HG03095 (cell line): ENCODE measurements around the gene LGALS3.
A peak's percentile ranks its signal among the peaks of the same experiment; 100 is the strongest.

Experiments
- ATAC-seq: cut with Tn5 transposase; IDR thresholded peaks from one replicate; pipeline ENCODE4 v1.9.1; 2021; ENCODE audit warnings: moderate library complexity; ENCODE audit not compliant: unreplicated experiment

LGALS3 gene

GRCh38 chr14:55180434-55180833, 51.4 kb downstream of the LGALS3 start:
- peak; percentile 62 for ATAC-seq

- no peak for ATAC-seq
These were observed 59.7 kb downstream of the LGALS3 start for GRCh38 chr14:55188686-55189295.

- ATAC-seq = no peak
These were observed 61.8 kb downstream of the LGALS3 start for GRCh38 chr14:55190906-55191202.

- peak; percentile 97 for ATAC-seq
These were observed 62.4 kb downstream of the LGALS3 start, which contains the start of gene DLGAP5 for GRCh38 chr14:55191203-55192053. Gene DLGAP5, minus strand, starts transcription at chr14:55191585. Its CDS starts 2,406 bp downstream, at chr14:55189179.

- ATAC-seq = no peak
These were observed 63.1 kb downstream of the LGALS3 start for GRCh38 chr14:55192054-55192621.

- no peak for ATAC-seq
These were observed 65.8 kb downstream of the LGALS3 start for GRCh38 chr14:55194656-55195355.
